Body of pancreas (tissue), 4 donors: ENCODE measurements around the gene CARD14. TPM values are rescaled to one million over a fixed set of nuclear protein-coding genes. Genes with fewer than 3 reads are reported as not detected.
"Not testable (repeated sequence)": the region's sequence is repeated elsewhere in the genome, so short reads cannot be mapped to it uniquely, and the experiment has no call there.

Experiments used
- ATAC-seq: fragments of 150-250 bp; one replicate; pipeline ENCODE4 v1.9.1; 2016
- DNase-seq, 4 donors: peaks; one replicate each; pipeline ENCODE4 v3.0.0-alpha.2; 2019
- H3K27ac ChIP-seq, 4 donors: fragments of 200-600 bp; sonication (generic); 1 replicate in 3 of 4; 2 replicates in 1 of 4; pipeline versions ENCODE4 v1.5.1 to v1.6.1; 2016 to 2019; ENCODE audit warnings: mild to moderate bottlenecking in 1 of 4, mixed read lengths in 1 of 4, moderate library complexity in 1 of 4
- H3K27me3 ChIP-seq, 2 donors: fragments of 200-600 bp; sonication (generic); one replicate each; pipeline ENCODE4 v1.6.0; 2016; ENCODE audit warnings: mild to moderate bottlenecking in 1 of 2
- H3K36me3 ChIP-seq, 2 donors: fragments of 200-600 bp; sonication (generic); replicated peaks in 1 of 2; 2 replicates each; pipeline ENCODE4 v1.5.1; 2016; ENCODE audit warnings: low read depth in 2 of 2; ENCODE audit not compliant: insufficient read depth in 1 of 2
- H3K4me1 ChIP-seq: fragments of 200-600 bp; sonication (generic); one replicate; pipeline ENCODE4 v1.6.0; 2016
- H3K4me3 ChIP-seq, 2 donors: fragments of 200-600 bp; sonication (generic); 1 replicate in 1 of 2; 2 replicates in 1 of 2; pipeline ENCODE4 v1.5.1; 2016 to 2019
- H3K9me3 ChIP-seq, 3 donors: fragments of 200-600 bp; sonication (generic); 1 replicate in 2 of 3; 2 replicates in 1 of 3; pipeline ENCODE4 v1.5.1; 2016
- CTCF ChIP-seq, 7 experiments: fragments of 450-650 bp in 4 of 7; fragments of 200-600 bp in 3 of 7; sonication (generic) in 3 of 7; IDR thresholded peaks; one replicate each; pipeline ENCODE4 v1.5.1; 2016 to 2019; ENCODE audit warnings: antibody characterized with exemption in 7 of 7
- POLR2A ChIP-seq, 3 donors: fragments of 450-650 bp; IDR thresholded peaks; one replicate each; pipeline ENCODE4 v1.6.1; 2016; ENCODE audit warnings: antibody characterized with exemption in 3 of 3, mild to moderate bottlenecking in 2 of 3
- WGBS, 2 donors: methylation state at CpG; one replicate each; pipeline ENCODE4 v1.1.5; 2017; 5-methylcytosine and 5-hydroxymethylcytosine counted together
- intact Hi-C: fragments of 100-400 bp; cut with DNase I; formaldehyde crosslinking; loops from one replicate; pipeline ENCODE4 v1.15.1; 2023
- total RNA-seq, 2 donors: library from RNA; depleted of rRNA; stranded (reverse); fragments of >200 nt; gene quantifications; one replicate each; pipeline ENCODE4 v1.1.0, GENCODE V29; 2016

Gene CARD14
- total RNA-seq, 2 donors from 2014 or later: not detected

- intact Hi-C loops: no loop called here
- TF ChIP-seq POLR2A (IDR thresholded peaks at IDR 0.05) (no peak), CTCF (IDR thresholded peaks at IDR 0.05) (no peak)
- Histone ChIP-seq H3K27ac (no peak overlapping the region), H3K4me1 (peaks cover 10% of the 10 kb centered on the region), H3K4me3 (no peak overlapping the region), H3K27me3 (no peaks in the 10 kb centered on the region), H3K36me3 (no peaks in the 10 kb centered on the region), H3K9me3 (no peaks in the 10 kb centered on the region)
- no peak for ATAC-seq
- no peak for DNase-seq
- WGBS, 2 donors: 52 to 65% methylated on average over 2 to 14 of the region's 14 CpGs
Observed at GRCh38 chr17:80195141-80195540, 25.3 kb downstream of the CARD14 start.

DNA sequence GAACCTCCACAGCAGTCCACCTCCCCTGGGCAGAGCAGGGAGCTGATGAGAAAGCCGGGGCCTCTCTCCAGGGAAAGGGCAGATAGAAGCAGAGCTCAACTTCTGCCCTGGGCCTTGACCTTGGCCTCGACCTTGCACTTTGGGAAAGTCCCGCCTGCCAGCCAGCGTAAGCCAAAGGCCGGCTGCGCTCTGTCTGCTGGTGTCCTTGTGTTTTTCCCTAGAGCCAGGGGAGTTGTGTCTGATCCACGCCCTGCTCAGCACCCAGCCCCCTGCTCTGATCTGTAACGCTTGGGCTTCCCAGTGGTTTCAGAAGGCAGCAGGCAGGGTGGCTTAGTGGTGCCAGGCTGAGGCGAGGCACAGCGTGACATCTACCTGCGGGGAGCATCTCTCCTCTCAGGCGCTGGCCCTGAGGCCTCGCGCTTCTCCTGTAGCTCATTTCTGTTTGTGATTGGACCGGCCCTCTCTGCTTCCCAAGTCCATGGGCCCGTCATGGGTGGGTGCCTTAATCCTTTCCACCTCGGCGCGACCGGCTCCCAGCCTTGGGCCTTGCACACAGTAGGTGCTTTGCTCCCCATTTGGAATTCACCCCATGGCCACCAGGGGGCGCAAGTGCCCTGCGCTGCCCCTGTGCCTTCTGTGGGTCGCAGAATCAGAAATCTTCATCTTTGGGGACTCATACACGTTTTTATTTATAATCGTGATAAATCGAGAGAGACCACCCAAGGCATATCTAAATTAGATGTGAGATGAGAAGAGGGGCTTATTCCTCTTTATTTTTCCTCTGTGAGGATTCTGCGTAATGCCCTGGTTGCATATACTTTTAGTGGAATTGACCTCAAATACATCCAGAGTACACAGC lies 26.1 kb downstream of the CARD14 start:
- Histone ChIP-seq H3K4me3 (no peak overlapping the region), H3K36me3 (no peaks in the 10 kb centered on the region), H3K4me1 (peaks cover 10% of the 10 kb centered on the region), H3K27ac (no peak overlapping the region), H3K9me3 (no peaks in the 10 kb centered on the region), H3K27me3 (no peaks in the 10 kb centered on the region)
- TF ChIP-seq POLR2A (IDR thresholded peaks at IDR 0.05): no peak
- peak; percentile 12 to 73 (median 52) for TF ChIP-seq CTCF (IDR thresholded peaks at IDR 0.05)
- no peak for DNase-seq
- ATAC-seq: no peak
- intact Hi-C loops: no loop called here
- 50% methylated on average over 21 to 27 of the region's 27 CpGs for WGBS, 2 donors

DNA sequence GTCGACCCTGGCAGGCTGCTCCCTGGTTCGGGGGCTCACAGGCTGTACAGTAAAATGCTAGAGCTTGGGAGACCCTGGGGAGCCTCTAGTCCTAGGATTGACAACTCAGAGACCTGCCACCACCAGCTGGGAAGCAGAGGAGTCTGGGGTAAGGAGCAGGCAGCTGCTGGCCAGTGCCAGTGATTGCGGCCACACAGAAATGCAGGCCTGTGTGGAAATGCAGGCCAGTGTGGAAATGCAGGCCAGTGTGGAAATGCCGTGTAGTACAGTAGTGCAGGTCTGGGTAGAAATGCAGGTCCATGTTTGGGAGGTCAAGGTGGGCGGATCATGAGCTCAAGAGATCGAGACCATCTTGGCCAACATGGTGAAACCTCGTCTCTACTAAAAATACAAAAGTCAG lies 26.8 kb downstream of the CARD14 start:
- H3K27ac ChIP-seq: no peak overlapping the region
- H3K4me3 ChIP-seq: no peak overlapping the region
- 86% methylated on average over 3 to 7 of the region's 7 CpGs for WGBS, 2 donors
- DNase-seq (no peak), ATAC-seq (no peak)
- intact Hi-C loops: no loop called here
- H3K9me3 ChIP-seq: no peaks in the 10 kb centered on the region
- peaks cover 10% of the 10 kb centered on the region for H3K4me1 ChIP-seq
- TF ChIP-seq CTCF (IDR thresholded peaks at IDR 0.05) (no peak), POLR2A (IDR thresholded peaks at IDR 0.05) (no peak)
- H3K36me3 ChIP-seq: no peaks in the 10 kb centered on the region
- H3K27me3 ChIP-seq: no peaks in the 10 kb centered on the region

DNA sequence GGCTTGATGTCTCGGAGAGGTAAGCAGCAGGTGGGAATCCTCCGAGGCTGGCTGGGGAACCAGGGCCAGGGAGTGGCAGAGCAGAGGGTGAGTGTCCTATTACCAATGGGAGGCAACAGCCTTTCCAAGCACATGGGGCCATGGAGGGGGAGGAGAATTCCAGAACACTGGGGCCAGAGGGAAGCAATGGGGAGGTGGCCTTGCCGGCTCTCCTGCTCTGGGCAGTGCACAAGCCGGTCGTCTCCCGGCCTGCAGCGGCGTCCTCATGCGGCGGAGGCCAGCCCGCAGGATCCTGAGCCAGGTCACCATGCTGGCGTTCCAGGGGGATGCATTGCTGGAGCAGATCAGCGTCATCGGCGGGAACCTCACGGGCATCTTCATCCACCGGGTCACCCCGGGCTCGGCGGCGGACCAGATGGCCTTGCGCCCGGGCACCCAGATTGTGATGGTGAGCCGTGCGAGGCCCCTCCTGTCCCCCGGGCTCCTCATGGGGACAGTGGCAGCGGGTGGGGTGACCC lies 28.4 kb downstream of the CARD14 start:
- WGBS, 2 donors: 35 to 50% methylated on average over 10 to 18 of the region's 27 CpGs

GRCh38 chr17:80199295-80199694 lies 29.5 kb downstream of the CARD14 start:
- H3K4me3 ChIP-seq, DNase-seq, H3K9me3 ChIP-seq, H3K27ac ChIP-seq, intact Hi-C loops, H3K4me1 ChIP-seq, ATAC-seq, H3K36me3 ChIP-seq, H3K27me3 ChIP-seq: not testable (repeated sequence)
- WGBS, 2 donors: 53 to 56% methylated on average over 6 of the region's 6 CpGs

More for the DNA sequence above, 28.4 kb downstream of the CARD14 start:
- Histone ChIP-seq H3K4me1 (peaks cover 5% of the 10 kb centered on the region), H3K36me3 (no peaks in the 10 kb centered on the region), H3K27me3 (no peaks in the 10 kb centered on the region), H3K9me3 (no peaks in the 10 kb centered on the region), H3K4me3 (no peak overlapping the region), H3K27ac (no peak overlapping the region)
- DNase-seq (no peak), ATAC-seq (no peak)
- intact Hi-C loops: no loop called here
- TF ChIP-seq CTCF (IDR thresholded peaks at IDR 0.05) (no peak), POLR2A (IDR thresholded peaks at IDR 0.05) (no peak)
